HG03097 (cell line): Measurements from ENCODE around the gene PRPF38B.
A peak's percentile ranks its signal among the peaks of the same experiment; 100 is the strongest.

ENCODE experiments used
- ATAC-seq: cut with Tn5 transposase; IDR thresholded peaks from one replicate; pipeline ENCODE4 v1.9.1; 2021; ENCODE audit not compliant: unreplicated experiment, low FRiP score

Gene PRPF38B

DNA sequence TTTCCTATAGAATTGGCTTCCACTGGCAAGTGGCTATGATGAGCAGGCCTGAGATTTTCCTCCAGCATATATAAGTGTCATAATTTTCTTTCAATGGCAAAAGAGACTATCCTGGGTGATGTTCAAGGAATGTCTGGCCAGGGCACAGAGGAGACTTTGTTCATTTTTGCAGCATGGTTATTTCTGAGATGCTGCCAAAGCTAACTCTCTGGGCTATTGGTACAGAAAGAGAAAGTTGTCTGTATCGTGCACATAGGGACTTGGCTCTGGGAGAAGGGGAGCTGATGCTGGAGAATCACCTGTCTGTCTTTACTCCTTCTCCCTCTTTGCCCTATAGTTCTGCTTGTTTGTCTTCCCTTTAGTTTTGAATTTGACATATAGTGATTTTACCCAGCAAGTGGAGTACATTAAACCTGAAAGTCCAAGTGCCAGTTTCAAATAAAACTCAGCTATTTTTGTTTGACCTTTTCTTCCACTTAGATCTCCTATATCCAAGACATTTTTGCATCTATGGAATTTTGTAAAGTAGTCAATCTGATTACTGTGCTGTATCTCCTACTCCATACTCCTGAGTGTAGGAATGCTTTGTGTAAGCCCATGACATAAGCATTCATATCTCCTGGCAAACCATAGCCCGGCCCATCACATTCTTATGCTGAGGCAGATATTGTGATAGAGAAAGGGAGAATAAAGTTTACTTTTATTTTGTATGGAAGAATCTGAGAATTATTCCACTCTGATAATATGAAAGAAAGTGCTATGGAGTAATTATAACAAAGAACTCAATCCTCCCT, 24.5 kb downstream of the PRPF38B start:
- no peak for ATAC-seq

DNA sequence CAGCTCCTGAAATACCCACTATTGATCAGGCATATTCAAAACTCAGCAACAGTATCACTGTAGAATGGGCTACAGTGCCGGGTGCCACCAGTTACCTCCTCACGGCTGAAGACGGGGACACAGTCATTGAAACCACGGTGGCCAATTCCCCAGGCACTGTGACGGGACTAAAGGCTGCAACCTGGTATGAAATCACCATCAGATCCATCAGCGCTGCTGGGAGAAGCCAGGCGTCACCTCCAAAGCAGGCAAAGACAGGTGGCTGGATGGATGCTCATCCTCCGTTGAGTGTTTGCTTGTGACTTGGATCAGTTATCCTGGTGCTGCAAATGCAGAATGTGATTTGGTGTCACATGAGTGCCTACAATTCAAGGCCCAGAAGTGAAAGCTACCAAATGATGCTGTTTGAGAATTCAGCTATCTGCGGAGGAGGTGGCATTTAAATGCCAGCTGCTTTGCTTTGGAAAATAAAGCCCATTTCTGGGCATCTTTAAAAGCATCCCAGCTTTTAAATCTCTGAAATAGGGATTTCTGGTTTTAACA, 25.7 kb downstream of the PRPF38B start:
- ATAC-seq, result no peak

DNA sequence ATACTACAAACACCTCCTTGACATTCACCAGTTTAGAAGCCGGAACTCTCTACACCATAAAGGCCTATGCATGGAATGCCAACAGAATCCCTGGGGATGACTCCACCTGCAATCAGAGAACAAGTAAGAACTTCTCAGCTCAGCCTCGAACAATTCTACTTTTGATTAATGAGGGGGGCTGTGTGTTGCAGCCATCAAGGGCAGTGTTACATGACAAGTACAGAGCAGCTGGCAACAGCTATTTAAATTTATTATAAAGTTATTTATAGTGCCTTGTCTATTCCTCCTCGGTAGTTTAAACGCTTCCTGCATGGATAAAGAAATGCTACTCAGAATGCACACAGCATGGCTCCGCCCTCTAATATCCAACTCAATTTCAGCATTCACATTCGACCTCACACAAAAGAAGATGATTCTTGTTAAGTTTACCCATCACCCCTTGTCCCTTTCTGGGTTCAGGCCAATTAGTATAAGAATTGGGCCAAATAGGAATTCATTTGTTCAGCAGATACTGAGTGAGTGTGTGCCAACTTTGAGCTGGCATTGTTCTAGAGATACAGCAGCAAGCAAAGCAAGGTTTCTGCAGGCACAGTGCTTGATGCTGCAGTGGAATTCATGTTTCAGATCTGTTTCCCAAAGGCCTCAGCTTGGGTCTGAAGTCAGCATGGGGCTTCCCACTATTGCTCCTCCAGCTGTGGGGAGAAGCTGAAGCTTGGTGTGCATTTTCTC, 27.0 kb downstream of the PRPF38B start:
- ATAC-seq, result no peak

DNA sequence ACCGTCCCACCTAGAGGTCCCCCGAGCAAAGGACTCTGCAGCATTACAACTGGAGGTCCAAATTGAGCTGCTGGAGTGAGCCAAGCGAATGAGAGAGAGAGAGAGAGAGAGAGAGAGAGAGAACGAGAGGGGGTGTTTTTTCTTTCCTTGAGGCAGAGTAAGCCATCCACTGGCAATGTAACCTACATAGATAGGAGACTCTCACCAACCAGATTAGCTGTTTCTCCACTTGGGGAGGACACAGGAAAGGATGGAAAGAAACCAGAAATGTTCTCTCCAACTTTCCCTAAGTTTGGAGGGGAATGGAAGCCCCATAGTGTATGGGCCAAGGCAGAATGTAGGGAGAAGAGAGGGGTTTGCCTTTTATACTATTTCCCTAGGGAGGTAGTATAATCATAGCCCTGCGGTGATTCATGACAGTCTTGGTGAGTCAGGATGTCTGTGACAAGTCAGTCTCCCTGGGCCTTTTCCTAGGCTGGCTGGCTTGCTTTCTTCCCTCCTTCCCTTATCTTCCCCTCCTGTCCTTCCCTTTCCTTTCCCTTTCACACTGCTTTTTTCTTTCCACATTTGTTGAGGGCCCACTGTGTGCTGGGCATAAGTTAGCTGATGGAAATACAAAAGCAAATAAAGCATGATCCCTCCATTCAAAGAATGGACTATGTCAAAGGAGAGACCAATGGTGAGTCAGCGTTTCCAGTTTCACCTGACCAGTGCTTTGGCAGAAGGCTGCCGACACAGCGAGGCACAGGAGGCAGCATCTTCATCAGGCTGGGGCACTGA, 27.7 kb downstream of the PRPF38B start:
- ATAC-seq, result no peak

DNA sequence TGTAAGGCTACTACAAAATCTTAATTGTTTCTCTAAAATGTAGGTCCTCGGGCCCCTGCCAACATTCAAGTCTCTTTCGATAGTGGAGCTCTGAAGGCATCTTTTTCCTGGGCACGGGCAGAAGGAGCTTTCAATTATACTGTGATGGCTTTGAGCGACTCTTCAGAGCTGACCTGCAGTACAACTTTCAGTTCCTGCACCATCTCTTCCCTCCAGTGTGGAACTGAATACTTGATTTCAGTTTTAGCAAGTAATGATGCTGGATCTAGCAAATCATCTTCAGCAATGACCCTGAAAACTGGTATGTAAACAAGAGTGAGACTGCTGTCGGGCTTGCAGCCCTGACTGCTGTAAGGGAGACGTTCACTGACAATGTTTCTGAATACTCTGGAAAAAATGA, 30.2 kb downstream of the PRPF38B start:
- ATAC-seq, result no peak

DNA sequence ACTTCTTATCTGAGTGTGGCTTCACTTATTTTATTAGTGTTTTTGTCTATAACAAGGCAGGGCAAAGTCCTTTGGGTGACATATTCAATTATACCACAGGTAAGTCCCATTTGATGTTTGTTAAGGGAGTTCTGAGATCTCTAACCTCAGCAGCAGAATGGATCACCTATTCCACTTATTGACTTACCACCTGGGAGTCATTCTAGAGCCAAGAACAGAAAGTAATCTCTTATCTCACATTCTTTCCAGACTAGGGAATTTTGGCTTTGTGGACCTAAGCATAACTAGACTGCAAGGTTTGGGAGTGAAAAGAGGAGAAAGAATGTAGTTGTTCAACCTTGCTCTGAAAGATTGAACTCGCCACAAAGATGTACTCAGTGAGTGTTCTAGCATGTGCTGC, 33.8 kb downstream of the PRPF38B start:
- ATAC-seq, result no peak

DNA sequence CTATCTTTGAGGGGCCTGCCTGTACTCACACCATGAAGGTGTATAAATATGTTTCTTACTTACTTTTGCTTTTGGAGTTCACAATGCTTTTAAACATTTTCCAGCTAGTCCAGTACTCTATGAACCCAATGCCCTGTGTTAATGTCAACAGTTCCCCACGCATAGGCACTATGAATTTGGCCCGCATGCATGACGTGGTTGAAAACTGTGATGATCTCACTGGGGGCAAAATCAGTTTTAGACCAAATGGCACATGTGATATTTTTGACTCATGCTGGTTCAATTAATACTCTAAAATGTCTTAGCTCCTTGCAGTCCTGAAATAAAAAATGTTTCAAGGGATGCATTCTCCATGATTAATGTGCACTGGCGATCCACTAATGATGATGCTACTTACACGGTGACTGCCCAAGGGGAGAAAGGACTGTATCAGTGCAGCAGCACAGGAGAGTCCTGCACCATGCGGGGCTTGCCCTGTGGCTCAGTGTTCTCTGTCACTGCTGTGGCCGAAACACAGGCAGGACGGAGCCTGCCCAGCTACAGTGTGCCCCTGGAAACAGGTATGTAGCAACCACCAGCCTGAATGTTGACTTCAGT, 36.3 kb downstream of the PRPF38B start:
- ATAC-seq, result no peak

DNA sequence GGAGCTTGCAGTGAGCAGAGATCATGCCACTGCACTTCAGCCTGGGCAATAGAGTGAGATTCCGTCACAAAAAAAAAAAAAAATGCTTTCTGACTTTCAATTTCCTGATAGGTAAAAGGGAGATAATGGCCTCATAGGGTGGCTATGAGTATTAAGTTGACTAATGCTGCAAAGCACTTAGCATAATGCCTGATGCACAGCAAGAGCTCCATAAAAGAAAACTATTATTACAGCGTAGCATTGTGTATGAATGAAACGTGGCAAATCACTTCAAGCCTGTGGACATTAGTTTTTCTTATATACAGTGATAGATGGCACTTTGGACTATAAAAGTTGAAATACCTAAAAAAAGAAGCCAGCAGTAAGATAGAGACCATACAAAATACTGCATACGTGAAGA, 37.4 kb downstream of the PRPF38B start:
- no peak for ATAC-seq

DNA sequence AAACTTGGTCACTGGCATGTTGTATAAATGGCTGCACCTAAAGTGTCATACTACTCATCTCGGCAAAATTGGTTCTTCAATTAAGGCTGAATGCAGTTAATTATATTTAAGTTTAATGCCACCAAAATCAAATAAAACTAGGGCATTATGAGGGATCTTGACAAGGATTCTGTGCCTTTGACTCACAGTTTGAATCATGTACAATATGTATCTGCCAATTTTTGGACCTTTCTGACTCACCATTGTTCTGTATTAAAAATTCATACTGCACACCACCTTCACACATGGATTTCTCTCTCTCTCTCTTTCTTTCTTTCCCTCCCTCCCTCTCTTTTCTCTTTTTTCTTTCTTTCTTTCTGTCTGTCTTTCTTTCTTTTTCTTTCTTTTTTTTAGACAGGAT, 40.3 kb downstream of the PRPF38B start:
- no peak for ATAC-seq

DNA sequence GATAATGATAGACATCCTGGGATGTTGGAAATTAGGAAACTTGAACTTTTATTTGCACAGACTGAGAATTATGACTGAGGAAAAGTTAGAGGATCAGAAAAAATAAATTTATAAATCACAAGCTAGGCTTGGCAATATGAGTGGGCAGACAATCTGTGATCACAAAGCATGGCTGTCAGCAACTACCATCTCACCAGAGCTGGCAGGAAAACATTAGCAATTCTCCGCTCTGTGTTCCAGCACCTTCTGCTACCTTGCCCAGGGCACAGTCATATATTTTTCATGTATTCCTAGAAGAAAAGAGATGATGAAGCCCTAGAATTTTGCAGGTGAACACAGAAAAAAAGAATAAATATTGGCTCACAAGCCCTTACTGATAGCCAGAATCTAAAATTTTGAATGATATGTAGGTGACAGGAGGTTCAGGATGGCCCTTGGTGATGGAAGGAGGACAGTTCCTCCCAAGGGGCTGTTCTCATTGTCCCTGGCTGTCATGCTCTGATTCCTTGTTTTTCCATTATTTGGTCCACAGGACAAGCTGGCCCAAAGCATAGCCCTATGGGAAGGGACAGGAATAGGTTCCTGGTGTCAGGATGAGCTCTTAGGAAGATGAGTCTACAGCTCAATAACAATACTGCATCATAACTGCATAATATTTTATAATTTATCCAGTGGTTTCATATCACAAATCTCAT, 42.2 kb downstream of the PRPF38B start:
- ATAC-seq, result no peak

DNA sequence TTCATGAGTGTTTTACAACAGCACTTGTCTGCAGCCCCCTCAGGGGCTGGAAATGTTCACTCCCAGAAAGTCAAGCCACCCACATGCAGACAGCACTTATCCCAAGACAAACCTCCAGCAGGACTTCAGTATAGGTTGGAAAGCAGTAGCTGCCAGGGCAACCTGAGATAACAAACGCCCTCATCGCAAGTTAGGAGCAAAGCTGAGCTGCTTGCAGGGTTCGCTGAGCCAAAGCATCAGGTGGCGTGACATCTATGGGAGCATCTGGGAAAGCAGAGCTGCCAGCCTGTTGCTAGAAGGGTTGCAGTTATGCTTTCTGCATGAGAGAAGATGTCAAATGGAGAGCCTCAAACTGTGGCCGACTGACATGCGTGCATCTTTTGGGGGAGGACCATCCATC, 50.1 kb downstream of the PRPF38B start:
- ATAC-seq, result no peak

DNA sequence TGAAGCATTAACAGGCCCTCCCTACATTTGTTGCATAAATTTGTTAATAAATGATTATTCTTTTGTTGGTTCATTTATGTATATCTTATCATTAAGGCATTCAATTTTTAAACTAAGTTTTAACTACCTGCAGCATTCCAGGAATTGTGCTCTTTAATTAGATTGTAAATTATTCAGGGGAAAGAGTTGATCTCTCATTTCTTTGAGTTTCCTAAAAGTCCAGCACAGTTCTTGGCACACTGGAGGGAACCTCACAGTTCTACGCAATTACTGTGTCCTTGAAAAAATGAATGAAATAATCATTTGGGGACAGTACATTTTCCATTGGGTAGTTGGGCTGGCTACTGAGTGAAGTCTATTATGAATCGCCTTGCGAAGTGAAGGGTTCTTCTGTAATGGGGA, 53.9 kb downstream of the PRPF38B start:
- ATAC-seq, result no peak

DNA sequence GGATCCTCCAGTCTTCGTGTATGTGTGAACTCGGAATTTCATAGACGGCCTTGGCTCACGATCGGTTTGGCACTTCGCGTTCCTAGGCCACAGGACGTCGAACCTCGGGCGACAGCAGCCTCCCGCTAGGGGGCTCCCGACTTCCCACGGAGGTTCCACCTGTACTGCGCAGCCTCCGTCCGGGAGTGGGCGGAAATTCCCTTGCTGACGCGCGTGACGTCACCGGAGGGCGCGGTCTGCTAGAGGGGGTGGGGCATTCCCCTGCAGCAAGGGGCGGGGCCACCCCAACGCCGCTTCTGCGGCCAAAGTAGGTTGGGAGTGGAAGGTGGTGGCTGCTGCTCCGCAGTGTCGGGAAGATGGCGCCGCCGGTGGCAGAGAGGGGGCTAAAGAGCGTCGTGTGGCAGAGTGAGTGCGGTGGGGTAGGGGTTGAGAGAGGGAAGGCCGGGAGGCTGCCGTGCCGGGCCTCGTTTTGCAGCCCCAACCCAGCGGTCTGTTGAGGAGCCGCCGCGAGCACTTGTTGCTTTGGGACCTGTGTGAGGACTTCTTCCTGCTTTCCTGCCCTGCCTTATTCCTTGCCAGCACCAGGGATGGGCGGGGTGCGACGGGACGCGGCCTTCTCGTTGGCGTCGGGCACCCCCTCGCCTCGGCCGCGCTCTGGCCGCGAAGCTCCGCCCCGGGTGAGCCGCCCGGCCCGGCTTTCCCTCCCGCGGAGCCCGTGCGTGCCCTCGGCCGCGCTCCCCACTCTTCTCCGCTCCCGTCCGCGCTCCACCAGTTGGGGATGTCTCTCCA, 54.5 kb downstream of the PRPF38B start, which contains the start of gene STXBP3:
TSS of gene STXBP3 (plus strand) at position 293 of the 789 bp plus-strand sequence. CDS start at position 357, 64 bp downstream.
- peak; percentile 91 for ATAC-seq

DNA sequence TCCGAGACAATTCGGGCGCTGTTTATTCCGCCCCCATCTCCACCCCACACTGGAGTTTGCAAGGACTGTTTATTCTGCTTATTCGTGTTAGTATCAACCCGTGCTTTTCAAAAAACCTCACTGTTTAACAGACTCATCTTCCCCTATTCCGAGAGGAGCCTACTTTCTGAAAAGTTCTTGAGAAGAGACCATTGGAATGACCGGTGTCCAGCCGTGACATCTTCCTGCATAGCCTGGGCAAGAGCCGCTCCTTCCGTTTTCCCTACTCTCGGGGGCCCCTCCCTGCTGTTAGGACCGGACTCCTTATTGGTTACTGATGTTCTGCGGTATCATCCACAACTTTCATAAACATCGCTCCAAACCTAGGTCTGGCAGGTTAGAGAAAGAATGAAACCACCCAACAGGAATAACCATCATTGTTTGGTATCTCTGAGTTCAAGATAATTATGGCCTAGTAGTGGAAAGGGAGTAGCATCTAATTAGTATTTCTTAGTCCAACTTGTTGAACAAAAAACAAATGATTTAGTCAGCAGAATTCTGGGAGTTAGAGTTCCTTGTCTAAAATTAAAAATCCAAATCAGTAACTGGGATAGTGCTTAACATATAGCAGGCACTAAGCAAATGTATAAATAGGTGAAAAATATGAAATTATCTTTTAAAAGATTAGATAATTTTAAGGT, 55.2 kb downstream of the PRPF38B start:
- peak; percentile 16 for ATAC-seq

DNA sequence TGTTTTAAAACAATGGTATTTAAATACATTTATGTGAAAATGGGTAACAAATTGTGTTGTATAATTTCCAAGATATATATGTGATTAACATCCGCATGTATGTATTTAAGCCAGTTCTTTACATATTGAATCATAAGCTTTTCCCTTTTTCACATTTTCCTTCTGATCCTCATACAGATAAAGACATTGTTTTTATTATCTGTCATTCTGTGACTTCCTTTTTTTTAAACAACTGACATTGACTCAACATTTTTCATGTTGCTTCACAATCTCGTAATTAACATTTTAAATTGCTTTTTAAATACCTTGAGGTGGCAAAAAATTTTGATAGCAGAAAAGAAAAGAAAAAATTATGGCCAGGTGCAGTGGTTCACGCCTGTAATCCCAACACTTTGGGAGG, 55.8 kb downstream of the PRPF38B start:
- ATAC-seq, result no peak

DNA sequence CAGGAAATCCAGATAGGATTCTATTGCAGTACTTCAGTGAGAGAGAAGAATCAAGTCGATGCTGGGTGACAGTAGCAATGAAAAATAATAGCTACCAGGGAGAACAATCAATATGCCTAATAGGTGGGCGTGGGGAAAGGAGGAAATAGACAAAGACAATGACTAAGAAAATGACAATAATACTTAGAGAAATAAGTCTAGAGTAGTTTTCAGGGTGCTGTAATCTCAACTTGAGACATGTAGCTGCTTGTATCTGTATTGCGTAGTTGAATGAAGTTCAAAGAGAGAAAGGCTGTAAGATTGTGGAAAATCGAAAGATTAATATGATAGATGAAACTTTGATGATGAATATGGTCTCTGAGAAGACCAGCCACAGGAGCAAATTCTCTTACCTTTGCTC, 57.0 kb downstream of the PRPF38B start:
- ATAC-seq, result no peak

DNA sequence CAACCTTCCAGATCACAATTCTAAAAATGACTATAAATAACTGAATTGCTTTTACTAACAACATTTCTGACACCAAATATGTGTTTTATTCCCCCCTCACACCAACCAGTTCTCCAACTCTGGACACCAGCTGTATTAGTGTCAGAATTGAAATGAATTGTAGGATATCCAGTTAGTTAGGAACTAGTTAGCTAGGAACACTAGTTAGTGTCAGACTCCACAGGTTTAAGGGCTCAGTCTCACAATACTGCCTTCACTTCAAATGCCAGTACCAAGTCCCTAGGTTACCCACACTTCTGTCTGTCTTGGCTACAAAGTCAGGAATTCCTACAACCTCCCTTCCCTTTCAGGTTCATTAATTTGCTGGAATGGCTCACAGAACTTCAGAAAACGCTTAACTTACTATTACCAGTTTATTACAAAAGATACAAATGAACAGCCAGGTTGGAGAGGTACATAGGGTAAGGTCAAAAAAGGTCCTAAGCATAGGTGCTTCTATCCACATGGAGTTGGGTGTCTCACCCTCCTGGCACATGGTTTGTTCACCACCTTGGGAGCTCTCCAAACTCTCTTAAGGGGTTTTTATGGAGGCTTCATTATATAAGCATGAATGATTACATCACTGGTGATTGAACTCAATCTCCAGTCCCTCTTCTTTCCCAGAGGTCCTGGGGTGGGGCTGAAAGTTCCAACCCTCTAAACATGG, 58.5 kb downstream of the PRPF38B start:
- no peak for ATAC-seq
